ENCODE results near the gene GRIK4.

Gene GRIK4

GRCh38 chr11:120708511-120709183 is 197.1 kb downstream of the GRIK4 start:
- Histone ChIP-seq H3K9me3 (ENCODE audit: low read length) (peaks cover 5% of the 10 kb centered on the region), H3K36me3 (ENCODE audit: insufficient read depth, low read length) (no peaks in the 10 kb centered on the region), H3K4me1 (ENCODE audit: insufficient read depth, low read length) (peaks cover 17% of the 10 kb centered on the region), H3K9ac (ENCODE audit: low read length) (no peak overlapping the region), H3K27ac (ENCODE audit: low read depth, low read length) (no peak overlapping the region), H3K27me3 (ENCODE audit: control insufficient read depth in 1 of 2, insufficient read depth in 2 of 2, low read length in 2 of 2) (no peaks in the 10 kb centered on the region), H3K4me3 (ENCODE audit: low read depth in 1 of 2, low read length in 2 of 2) (no peak overlapping the region)

- peaks cover 5% of the 10 kb centered on the region for H3K9me3 ChIP-seq (ENCODE audit: low read length)
- no peak overlapping the region for H3K9ac ChIP-seq (ENCODE audit: low read length)
- no peaks in the 10 kb centered on the region for H3K36me3 ChIP-seq (ENCODE audit: insufficient read depth, low read length)
- no peak overlapping the region for H3K4me3 ChIP-seq (ENCODE audit: low read depth in 1 of 2, low read length in 2 of 2)
- peaks cover 17% of the 10 kb centered on the region for H3K4me1 ChIP-seq (ENCODE audit: insufficient read depth, low read length)
- no peaks in the 10 kb centered on the region for H3K27me3 ChIP-seq (ENCODE audit: control insufficient read depth in 1 of 2, insufficient read depth in 2 of 2, low read length in 2 of 2)
- no peak overlapping the region for H3K27ac ChIP-seq (ENCODE audit: low read depth, low read length)
These were observed 198.3 kb downstream of the GRIK4 start for GRCh38 chr11:120709808-120710207.

GRCh38 chr11:120710354-120711131 is 199.0 kb downstream of the GRIK4 start:
- Histone ChIP-seq H3K4me1 (ENCODE audit: insufficient read depth, low read length) (peaks cover 17% of the 10 kb centered on the region), H3K9ac (ENCODE audit: low read length) (no peak overlapping the region), H3K27me3 (ENCODE audit: control insufficient read depth in 1 of 2, insufficient read depth in 2 of 2, low read length in 2 of 2) (no peaks in the 10 kb centered on the region), H3K27ac (ENCODE audit: low read depth, low read length) (peak overlapping the region; percentile 43), H3K9me3 (ENCODE audit: low read length) (peaks cover 5% of the 10 kb centered on the region), H3K4me3 (ENCODE audit: low read depth in 1 of 2, low read length in 2 of 2) (no peak overlapping the region), H3K36me3 (ENCODE audit: insufficient read depth, low read length) (no peaks in the 10 kb centered on the region)

- Histone ChIP-seq H3K27ac (ENCODE audit: low read depth, low read length) (no peak overlapping the region), H3K4me1 (ENCODE audit: insufficient read depth, low read length) (peaks cover 17% of the 10 kb centered on the region), H3K27me3 (ENCODE audit: control insufficient read depth in 1 of 2, insufficient read depth in 2 of 2, low read length in 2 of 2) (no peaks in the 10 kb centered on the region), H3K9me3 (ENCODE audit: low read length) (peaks cover 5% of the 10 kb centered on the region), H3K4me3 (ENCODE audit: low read depth in 1 of 2, low read length in 2 of 2) (no peak overlapping the region), H3K36me3 (ENCODE audit: insufficient read depth, low read length) (no peaks in the 10 kb centered on the region), H3K9ac (ENCODE audit: low read length) (no peak overlapping the region)
These were observed 200.5 kb downstream of the GRIK4 start for GRCh38 chr11:120712014-120712413.

- Histone ChIP-seq H3K4me1 (ENCODE audit: insufficient read depth, low read length) (peaks cover 17% of the 10 kb centered on the region), H3K27ac (ENCODE audit: low read depth, low read length) (no peak overlapping the region), H3K36me3 (ENCODE audit: insufficient read depth, low read length) (no peaks in the 10 kb centered on the region), H3K4me3 (ENCODE audit: low read depth in 1 of 2, low read length in 2 of 2) (no peak overlapping the region), H3K9ac (ENCODE audit: low read length) (no peak overlapping the region), H3K27me3 (ENCODE audit: control insufficient read depth in 1 of 2, insufficient read depth in 2 of 2, low read length in 2 of 2) (no peaks in the 10 kb centered on the region), H3K9me3 (ENCODE audit: low read length) (no peaks in the 10 kb centered on the region)
These were observed 201.3 kb downstream of the GRIK4 start for GRCh38 chr11:120712881-120713280.

GRCh38 chr11:120713296-120713695 is 201.7 kb downstream of the GRIK4 start:
- no peaks in the 10 kb centered on the region for H3K36me3 ChIP-seq (ENCODE audit: insufficient read depth, low read length)
- H3K27me3 ChIP-seq (ENCODE audit: control insufficient read depth in 1 of 2, insufficient read depth in 2 of 2, low read length in 2 of 2), result no peaks in the 10 kb centered on the region
- no peak overlapping the region for H3K4me3 ChIP-seq (ENCODE audit: low read depth in 1 of 2, low read length in 2 of 2)
- H3K9ac ChIP-seq (ENCODE audit: low read length), result no peak overlapping the region
- H3K4me1 ChIP-seq (ENCODE audit: insufficient read depth, low read length), result peaks cover 17% of the 10 kb centered on the region
- no peaks in the 10 kb centered on the region for H3K9me3 ChIP-seq (ENCODE audit: low read length)
- no peak overlapping the region for H3K27ac ChIP-seq (ENCODE audit: low read depth, low read length)

- no peaks in the 10 kb centered on the region for H3K27me3 ChIP-seq (ENCODE audit: control insufficient read depth in 1 of 2, insufficient read depth in 2 of 2, low read length in 2 of 2)
- H3K36me3 ChIP-seq (ENCODE audit: insufficient read depth, low read length), result no peaks in the 10 kb centered on the region
- peaks cover 17% of the 10 kb centered on the region for H3K4me1 ChIP-seq (ENCODE audit: insufficient read depth, low read length)
- no peak overlapping the region for H3K4me3 ChIP-seq (ENCODE audit: low read depth in 1 of 2, low read length in 2 of 2)
- H3K27ac ChIP-seq (ENCODE audit: low read depth, low read length), result no peak overlapping the region
- no peaks in the 10 kb centered on the region for H3K9me3 ChIP-seq (ENCODE audit: low read length)
- H3K9ac ChIP-seq (ENCODE audit: low read length), result no peak overlapping the region
These were observed 202.9 kb downstream of the GRIK4 start for GRCh38 chr11:120714438-120714837.

GRCh38 chr11:120715239-120715638 is 203.7 kb downstream of the GRIK4 start:
- H3K4me3 ChIP-seq (ENCODE audit: low read depth in 1 of 2, low read length in 2 of 2), result no peak overlapping the region
- H3K27ac ChIP-seq (ENCODE audit: low read depth, low read length), result no peak overlapping the region
- no peak overlapping the region for H3K9ac ChIP-seq (ENCODE audit: low read length)

GRCh38 chr11:120717042-120717441 is 205.5 kb downstream of the GRIK4 start:
- Histone ChIP-seq H3K36me3 (ENCODE audit: insufficient read depth, low read length) (no peaks in the 10 kb centered on the region), H3K27me3 (ENCODE audit: control insufficient read depth in 1 of 2, insufficient read depth in 2 of 2, low read length in 2 of 2) (no peaks in the 10 kb centered on the region), H3K9me3 (ENCODE audit: low read length) (no peaks in the 10 kb centered on the region), H3K27ac (ENCODE audit: low read depth, low read length) (no peak overlapping the region), H3K9ac (ENCODE audit: low read length) (no peak overlapping the region), H3K4me3 (ENCODE audit: low read depth in 1 of 2, low read length in 2 of 2) (no peak overlapping the region), H3K4me1 (ENCODE audit: insufficient read depth, low read length) (no peaks in the 10 kb centered on the region)

More at GRCh38 chr11:120715239-120715638, 203.7 kb downstream of the GRIK4 start:
- no peaks in the 10 kb centered on the region for H3K36me3 ChIP-seq (ENCODE audit: insufficient read depth, low read length)
- H3K27me3 ChIP-seq (ENCODE audit: control insufficient read depth in 1 of 2, insufficient read depth in 2 of 2, low read length in 2 of 2), result no peaks in the 10 kb centered on the region
- peaks cover 12% of the 10 kb centered on the region for H3K4me1 ChIP-seq (ENCODE audit: insufficient read depth, low read length)
- H3K9me3 ChIP-seq (ENCODE audit: low read length), result no peaks in the 10 kb centered on the region

- H3K9ac ChIP-seq (ENCODE audit: low read length), result no peak overlapping the region
- no peaks in the 10 kb centered on the region for H3K36me3 ChIP-seq (ENCODE audit: insufficient read depth, low read length)
- H3K4me3 ChIP-seq (ENCODE audit: low read depth in 1 of 2, low read length in 2 of 2), result no peak overlapping the region
- no peaks in the 10 kb centered on the region for H3K27me3 ChIP-seq (ENCODE audit: control insufficient read depth in 1 of 2, insufficient read depth in 2 of 2, low read length in 2 of 2)
- H3K27ac ChIP-seq (ENCODE audit: low read depth, low read length), result no peak overlapping the region
- no peaks in the 10 kb centered on the region for H3K4me1 ChIP-seq (ENCODE audit: insufficient read depth, low read length)
- H3K9me3 ChIP-seq (ENCODE audit: low read length), result no peaks in the 10 kb centered on the region
These were observed 206.1 kb downstream of the GRIK4 start for GRCh38 chr11:120717623-120718022.

GRCh38 chr11:120718171-120718570 is 206.6 kb downstream of the GRIK4 start:
- H3K4me3 ChIP-seq (ENCODE audit: low read depth in 1 of 2, low read length in 2 of 2), result no peak overlapping the region
- H3K4me1 ChIP-seq (ENCODE audit: insufficient read depth, low read length), result no peaks in the 10 kb centered on the region
- H3K36me3 ChIP-seq (ENCODE audit: insufficient read depth, low read length), result no peaks in the 10 kb centered on the region
- no peak overlapping the region for H3K9ac ChIP-seq (ENCODE audit: low read length)
- H3K9me3 ChIP-seq (ENCODE audit: low read length), result no peaks in the 10 kb centered on the region
- H3K27me3 ChIP-seq (ENCODE audit: control insufficient read depth in 1 of 2, insufficient read depth in 2 of 2, low read length in 2 of 2), result no peaks in the 10 kb centered on the region
- H3K27ac ChIP-seq (ENCODE audit: low read depth, low read length), result no peak overlapping the region
